Upper lobe of left lung (tissue), 6 donors: Measurements from ENCODE around the gene TRIP13. TPM values are rescaled to one million over a fixed set of nuclear protein-coding genes. Genes with fewer than 3 reads are reported as not detected.

ENCODE experiments used
- ATAC-seq, 2 donors: fragments of 200-7000 bp; cut with Tn5 transposase; one replicate each; pipeline ENCODE4 v1.9.1; 2022; ENCODE audit warnings: mild to moderate bottlenecking in 2 of 2, moderate library complexity in 2 of 2; ENCODE audit not compliant: low FRiP score in 2 of 2
- DNase-seq, 2 donors: peaks; one replicate each; pipeline ENCODE4 v3.0.0-alpha.2; 2019 to 2020
- H3K27ac ChIP-seq, 4 donors: fragments of 200-600 bp; sonication (generic); one replicate each; pipeline ENCODE4 v1.5.1; 2016 to 2019
- H3K27me3 ChIP-seq, 4 donors: fragments of 200-600 bp; sonication (generic); one replicate each; pipeline ENCODE4 v1.5.1; 2017 to 2019
- H3K36me3 ChIP-seq, 4 donors: fragments of 200-600 bp; sonication (generic); one replicate each; pipeline ENCODE4 v1.5.1; 2016 to 2019
- H3K4me1 ChIP-seq, 4 donors: fragments of 200-600 bp; sonication (generic); one replicate each; pipeline ENCODE4 v1.5.1; 2018 to 2019
- H3K4me3 ChIP-seq, 4 donors: fragments of 200-600 bp; sonication (generic); one replicate each; pipeline ENCODE4 v1.5.1; 2017 to 2019; ENCODE audit warnings: mild to moderate bottlenecking in 2 of 4, moderate library complexity in 1 of 4
- H3K9me3 ChIP-seq, 4 donors: fragments of 200-600 bp; sonication (generic); one replicate each; pipeline ENCODE4 v1.5.1; 2018 to 2019
- EP300 ChIP-seq, 4 donors: sonication (generic); formaldehyde crosslinking; IDR thresholded peaks; one replicate each; pipeline ENCODE4 v1.5.1; 2017; ENCODE audit warnings: antibody characterized with exemption in 4 of 4, control low read depth in 2 of 4
- POLR2A ChIP-seq, 4 donors: fragments of 450-650 bp; IDR thresholded peaks; one replicate each; pipeline ENCODE4 v1.5.1; 2016 to 2017; ENCODE audit warnings: antibody characterized with exemption in 4 of 4, mild to moderate bottlenecking in 2 of 4
- POLR2AphosphoS5 ChIP-seq, 2 donors: sonication (generic); formaldehyde crosslinking; IDR thresholded peaks; one replicate each; pipeline ENCODE4 v1.5.1; 2017; ENCODE audit warnings: antibody characterized with exemption in 2 of 2
- WGBS, 2 donors: methylation state at CpG; one replicate each; pipeline ENCODE4 v1.1.5; 2017 to 2018; 5-methylcytosine and 5-hydroxymethylcytosine counted together
- total RNA-seq, 6 donors: library from RNA; depleted of rRNA in 4 of 6; stranded (reverse); fragments of >200 nt in 4 of 6; gene quantifications; one replicate each; pipeline versions ENCODE4 v1.1.0 to v1.2.1, GENCODE V29; 2016 to 2021
- TF ChIP-seq, protein P1 (sequence below), 6 experiments: fragments of 450-650 bp in 4 of 6; fragments of 200-600 bp in 2 of 6; sonication (generic) in 2 of 6; IDR thresholded peaks; one replicate each; pipeline ENCODE4 v1.5.1; 2016 to 2019; ENCODE audit warnings: antibody characterized with exemption in 6 of 6
- donor health status: DM: no; HTN: no; CAD: no; lungs with moderate emphysema.
- donor health status: DM: no; HTN: yes; CAD: no; lungs with severe emphysema.

The TRIP13 gene
- total RNA-seq, 6 donors from 2014 or later = 1.0 to 2.1 (median 1.5) TPM

DNA sequence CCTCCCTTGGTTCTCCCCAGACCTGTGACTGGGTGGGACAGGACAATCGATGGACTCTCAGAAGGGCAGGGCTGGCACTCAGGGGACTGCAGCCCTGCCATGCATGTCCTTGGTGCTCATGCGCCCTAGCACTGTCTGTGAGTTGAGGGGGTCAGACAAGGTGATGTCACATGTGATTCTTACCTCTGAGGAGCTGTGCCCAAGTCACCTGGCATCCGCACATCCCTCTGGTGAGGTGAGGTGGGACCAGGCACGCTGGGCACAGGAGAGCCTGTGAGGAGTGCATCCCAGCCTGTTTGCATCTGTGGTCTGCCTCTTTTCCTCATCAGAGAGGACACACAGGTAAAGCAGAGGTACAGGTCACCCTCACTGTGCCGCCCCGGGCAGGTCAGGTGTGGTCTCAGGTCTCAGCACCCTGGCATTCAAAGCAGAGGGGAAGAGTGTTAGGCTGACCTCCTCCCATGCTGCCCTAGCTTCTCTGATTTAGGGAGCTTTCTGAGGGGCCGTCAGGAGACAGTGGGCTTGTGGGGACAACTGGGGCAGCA, 14.8 kb downstream of the TRIP13 start:
- Histone ChIP-seq H3K9me3 (no peaks in the 10 kb centered on the region), H3K27ac (no peak overlapping the region), H3K27me3 (no peaks in the 10 kb centered on the region), H3K4me1 (peaks cover 0 to 7% (median 6%) of the 10 kb centered on the region in 4 donors), H3K4me3 (no peak overlapping the region), H3K36me3 (no peaks in the 10 kb centered on the region)
- 91 to 100% methylated on average over 1 to 7 of the region's 7 CpGs for WGBS, 2 donors
- ATAC-seq (peak in 1 of 2 donors; percentile 25), DNase-seq (no peak)
- TF ChIP-seq POLR2AphosphoS5 (IDR thresholded peaks at IDR 0.05) = no peak
- no peak for TF ChIP-seq EP300 (IDR thresholded peaks at IDR 0.05)
- TF ChIP-seq POLR2A (IDR thresholded peaks at IDR 0.05) = no peak
- TF ChIP-seq, protein P1, sequence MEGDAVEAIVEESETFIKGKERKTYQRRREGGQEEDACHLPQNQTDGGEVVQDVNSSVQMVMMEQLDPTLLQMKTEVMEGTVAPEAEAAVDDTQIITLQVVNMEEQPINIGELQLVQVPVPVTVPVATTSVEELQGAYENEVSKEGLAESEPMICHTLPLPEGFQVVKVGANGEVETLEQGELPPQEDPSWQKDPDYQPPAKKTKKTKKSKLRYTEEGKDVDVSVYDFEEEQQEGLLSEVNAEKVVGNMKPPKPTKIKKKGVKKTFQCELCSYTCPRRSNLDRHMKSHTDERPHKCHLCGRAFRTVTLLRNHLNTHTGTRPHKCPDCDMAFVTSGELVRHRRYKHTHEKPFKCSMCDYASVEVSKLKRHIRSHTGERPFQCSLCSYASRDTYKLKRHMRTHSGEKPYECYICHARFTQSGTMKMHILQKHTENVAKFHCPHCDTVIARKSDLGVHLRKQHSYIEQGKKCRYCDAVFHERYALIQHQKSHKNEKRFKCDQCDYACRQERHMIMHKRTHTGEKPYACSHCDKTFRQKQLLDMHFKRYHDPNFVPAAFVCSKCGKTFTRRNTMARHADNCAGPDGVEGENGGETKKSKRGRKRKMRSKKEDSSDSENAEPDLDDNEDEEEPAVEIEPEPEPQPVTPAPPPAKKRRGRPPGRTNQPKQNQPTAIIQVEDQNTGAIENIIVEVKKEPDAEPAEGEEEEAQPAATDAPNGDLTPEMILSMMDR (IDR thresholded peaks at IDR 0.05) = no peak

GRCh38 chr5:908172-908571, 15.5 kb downstream of the TRIP13 start:
- H3K9me3 ChIP-seq = no peaks in the 10 kb centered on the region
- WGBS, 2 donors = 95 to 96% methylated on average over 16 of the region's 16 CpGs
- H3K4me1 ChIP-seq = no peaks in the 10 kb centered on the region
- H3K27ac ChIP-seq = no peak overlapping the region
- no peak overlapping the region for H3K4me3 ChIP-seq
- no peaks in the 10 kb centered on the region for H3K36me3 ChIP-seq
- DNase-seq = peak in 1 of 2 donors; percentile 36
- ATAC-seq = no peak
- no peaks in the 10 kb centered on the region for H3K27me3 ChIP-seq
- TF ChIP-seq POLR2AphosphoS5 (IDR thresholded peaks at IDR 0.05) (no peak), POLR2A (IDR thresholded peaks at IDR 0.05) (no peak), EP300 (IDR thresholded peaks at IDR 0.05) (no peak)
- TF ChIP-seq, protein P1 (IDR thresholded peaks at IDR 0.05) = no peak

DNA sequence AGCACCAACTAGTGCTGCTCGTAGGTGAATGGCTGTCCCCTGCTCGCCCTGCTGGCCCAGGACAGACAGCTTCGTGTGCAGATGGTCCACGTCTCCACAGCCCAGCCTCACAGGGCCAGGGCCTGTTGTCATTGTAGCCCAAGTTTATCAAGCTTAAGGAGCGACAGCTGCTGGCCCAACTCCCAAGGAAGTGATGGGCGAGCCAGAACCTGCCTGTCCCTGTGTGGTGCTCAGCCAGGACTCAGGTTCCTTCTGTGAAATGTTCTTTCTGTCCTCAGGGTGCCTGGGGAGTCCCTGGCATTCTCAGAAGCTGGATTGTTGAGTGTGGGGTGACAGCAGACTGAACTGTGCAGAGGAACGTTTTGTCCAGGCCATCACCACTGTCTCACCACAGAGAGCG, 16.4 kb downstream of the TRIP13 start:
- no peaks in the 10 kb centered on the region for H3K36me3 ChIP-seq
- WGBS, 2 donors = 91 to 93% methylated on average over 5 to 7 of the region's 8 CpGs
- ATAC-seq = no peak
- TF ChIP-seq, protein P1 (IDR thresholded peaks at IDR 0.05) = no peak
- TF ChIP-seq EP300 (IDR thresholded peaks at IDR 0.05) (no peak), POLR2AphosphoS5 (IDR thresholded peaks at IDR 0.05) (no peak), POLR2A (IDR thresholded peaks at IDR 0.05) (no peak)
- no peaks in the 10 kb centered on the region for H3K4me1 ChIP-seq
- no peak overlapping the region for H3K27ac ChIP-seq
- no peak overlapping the region for H3K4me3 ChIP-seq
- no peaks in the 10 kb centered on the region for H3K27me3 ChIP-seq
- DNase-seq = no peak
- H3K9me3 ChIP-seq = no peaks in the 10 kb centered on the region

- ATAC-seq (no peak), DNase-seq (peak in 1 of 2 donors; percentile 51)
- Histone ChIP-seq H3K36me3 (no peaks in the 10 kb centered on the region), H3K4me3 (no peak overlapping the region), H3K27me3 (no peaks in the 10 kb centered on the region), H3K27ac (no peak overlapping the region), H3K4me1 (no peaks in the 10 kb centered on the region), H3K9me3 (no peaks in the 10 kb centered on the region)
- TF ChIP-seq POLR2A (IDR thresholded peaks at IDR 0.05) (no peak), POLR2AphosphoS5 (IDR thresholded peaks at IDR 0.05) (no peak), EP300 (IDR thresholded peaks at IDR 0.05) (no peak)
- TF ChIP-seq, protein P1 (IDR thresholded peaks at IDR 0.05) = no peak
- WGBS, 2 donors = 94 to 98% methylated on average over 16 to 17 of the region's 18 CpGs
These were observed 17.5 kb downstream of the TRIP13 start for GRCh38 chr5:909994-910768.
